HCEC 1CT (cell line): ENCODE data around the gene KRTAP4-8.
A peak's percentile ranks its signal among the peaks of the same experiment; 100 is the strongest.
"Not testable (repeated sequence)": the region's sequence is repeated elsewhere in the genome, so short reads cannot be mapped to it uniquely, and the experiment has no call there.

Experiments used
- DNase-seq: peaks from one replicate; pipeline ENCODE4 v3.0.0-alpha.2; 2017

KRTAP4-8 gene

GRCh38 chr17:41063449-41063848 is 34.5 kb downstream of the KRTAP4-8 start:
- DNase-seq = no peak

- DNase-seq = peak; percentile 95
These were observed 36.0 kb downstream of the KRTAP4-8 start for GRCh38 chr17:41061964-41062363.

GRCh38 chr17:41060052-41060604 is 37.8 kb downstream of the KRTAP4-8 start, which contains the start of gene KRTAP2-3:
KRTAP2-3 (minus strand) TSS chr17:41060114; CDS start chr17:41060050, 64 bp downstream.
- peak; percentile 98 for DNase-seq

GRCh38 chr17:41059276-41060051 is 38.5 kb downstream of the KRTAP4-8 start:
- peak; percentile 94 for DNase-seq

- peak; percentile 77 for DNase-seq
These were observed 39.2 kb downstream of the KRTAP4-8 start for GRCh38 chr17:41058741-41059140.

GRCh38 chr17:41057547-41057946 is 40.4 kb downstream of the KRTAP4-8 start:
- DNase-seq = no peak

GRCh38 chr17:41055130-41055529 is 42.8 kb downstream of the KRTAP4-8 start, which contains the start of gene KRTAP2-2:
KRTAP2-2 (minus strand) TSS chr17:41055230; CDS start chr17:41055211, 19 bp downstream.
- not testable (repeated sequence) for DNase-seq

- DNase-seq = not testable (repeated sequence)
These were observed 43.4 kb downstream of the KRTAP4-8 start for GRCh38 chr17:41054556-41054955.

- DNase-seq = no peak
These were observed 43.9 kb downstream of the KRTAP4-8 start for GRCh38 chr17:41054025-41054424.

GRCh38 chr17:41052566-41052965 is 45.4 kb downstream of the KRTAP4-8 start:
- no peak for DNase-seq

- DNase-seq = peak; percentile 91
These were observed 48.8 kb downstream of the KRTAP4-8 start for GRCh38 chr17:41049110-41049509.

- peak; percentile 71 for DNase-seq
These were observed 49.5 kb downstream of the KRTAP4-8 start for GRCh38 chr17:41048441-41048840.
